A549 (cell line): ENCODE measurements around the gene SMIM9.
"Not testable (repeated sequence)": the region's sequence is repeated elsewhere in the genome, so short reads cannot be mapped to it uniquely, and the experiment has no call there.

ENCODE experiments used
- CEBPB ChIP-seq, 2 experiments: fragments of >200 bp in 1 of 2; sonication (Bioruptor Twin) in 1 of 2; formaldehyde crosslinking in 1 of 2; IDR thresholded peaks; 2 replicates each; pipeline ENCODE4 v1.6.1; 2012 to 2016
- EP300 ChIP-seq, 2 experiments: fragments of >200 bp; sonication (Bioruptor Twin); formaldehyde crosslinking; IDR thresholded peaks; 2 replicates in 1 of 2; 3 replicates in 1 of 2; pipeline ENCODE4 v1.6.1; 2016 to 2017
- ESRRA ChIP-seq: fragments of 150-350 bp; IDR thresholded peaks from 2 replicates; pipeline ENCODE4 v1.6.1; 2014; ENCODE audit warnings: mild to moderate bottlenecking, low read length, borderline replicate concordance
- HOXB13 ChIP-seq: fragments of 250-450 bp; sonication (Bioruptor Pico); IDR thresholded peaks from 2 replicates; pipeline ENCODE4 v1.5.0; 2020; ENCODE audit warnings: low read depth, mild to moderate bottlenecking, moderate library complexity
- RAD21 ChIP-seq, 2 experiments: fragments of >200 bp in 1 of 2; sonication (Bioruptor Twin) in 1 of 2; formaldehyde crosslinking in 1 of 2; IDR thresholded peaks in 1 of 2; conservative IDR thresholded peaks in 1 of 2; 2 replicates in 1 of 2; 3 replicates in 1 of 2; pipeline ENCODE4 v1.6.1; 2012 to 2018; ENCODE audit warnings: inconsistent platforms in 1 of 2
- SMC3 ChIP-seq: fragments of >200 bp; sonication (Bioruptor Twin); formaldehyde crosslinking; IDR thresholded peaks from 3 replicates; pipeline ENCODE4 v1.6.1; 2018; ENCODE audit warnings: inconsistent platforms
- TF ChIP-seq, protein P1 (sequence below): fragments of >200 bp; sonication (Bioruptor Twin); formaldehyde crosslinking; IDR thresholded peaks from 3 replicates; pipeline ENCODE4 v1.5.1; 2016
- TF ChIP-seq, protein P2 (sequence below): IDR thresholded peaks from 2 replicates; pipeline ENCODE4 v1.6.1; 2012

DNA sequence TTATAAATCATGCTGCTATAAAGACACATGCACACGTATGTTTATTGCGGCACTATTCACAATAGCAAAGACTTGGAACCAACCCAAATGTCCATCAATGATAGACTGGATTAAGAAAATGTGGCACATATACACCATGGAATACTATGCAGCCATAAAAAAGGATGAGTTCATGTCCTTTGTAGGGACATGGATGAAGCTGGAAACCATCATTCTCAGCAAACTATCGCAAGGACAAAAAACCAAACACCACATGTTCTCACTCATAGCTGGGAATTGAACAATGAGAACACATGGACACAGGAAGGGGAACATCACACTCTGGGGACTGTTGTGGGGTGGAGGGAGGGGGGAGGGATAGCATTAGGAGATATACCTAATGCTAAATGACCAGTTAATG lies 8.9 kb downstream of the SMIM9 start:
- not testable (repeated sequence) for TF ChIP-seq HOXB13 (CRISPR knock-in tag); RAD21 (conservative IDR thresholded peaks at IDR 0.05 in 1 of 2, IDR thresholded peaks at IDR 0.05 in 1 of 2); EP300 (IDR thresholded peaks at IDR 0.05); ESRRA; SMC3; CEBPB (IDR thresholded peaks at IDR 0.05)
- TF ChIP-seq, protein P1, sequence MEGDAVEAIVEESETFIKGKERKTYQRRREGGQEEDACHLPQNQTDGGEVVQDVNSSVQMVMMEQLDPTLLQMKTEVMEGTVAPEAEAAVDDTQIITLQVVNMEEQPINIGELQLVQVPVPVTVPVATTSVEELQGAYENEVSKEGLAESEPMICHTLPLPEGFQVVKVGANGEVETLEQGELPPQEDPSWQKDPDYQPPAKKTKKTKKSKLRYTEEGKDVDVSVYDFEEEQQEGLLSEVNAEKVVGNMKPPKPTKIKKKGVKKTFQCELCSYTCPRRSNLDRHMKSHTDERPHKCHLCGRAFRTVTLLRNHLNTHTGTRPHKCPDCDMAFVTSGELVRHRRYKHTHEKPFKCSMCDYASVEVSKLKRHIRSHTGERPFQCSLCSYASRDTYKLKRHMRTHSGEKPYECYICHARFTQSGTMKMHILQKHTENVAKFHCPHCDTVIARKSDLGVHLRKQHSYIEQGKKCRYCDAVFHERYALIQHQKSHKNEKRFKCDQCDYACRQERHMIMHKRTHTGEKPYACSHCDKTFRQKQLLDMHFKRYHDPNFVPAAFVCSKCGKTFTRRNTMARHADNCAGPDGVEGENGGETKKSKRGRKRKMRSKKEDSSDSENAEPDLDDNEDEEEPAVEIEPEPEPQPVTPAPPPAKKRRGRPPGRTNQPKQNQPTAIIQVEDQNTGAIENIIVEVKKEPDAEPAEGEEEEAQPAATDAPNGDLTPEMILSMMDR: not testable (repeated sequence)
- TF ChIP-seq, protein P2, sequence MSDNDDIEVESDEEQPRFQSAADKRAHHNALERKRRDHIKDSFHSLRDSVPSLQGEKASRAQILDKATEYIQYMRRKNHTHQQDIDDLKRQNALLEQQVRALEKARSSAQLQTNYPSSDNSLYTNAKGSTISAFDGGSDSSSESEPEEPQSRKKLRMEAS: not testable (repeated sequence)
